ENCODE data around the gene ZP3. TPM values are rescaled to one million over a fixed set of nuclear protein-coding genes. Genes with fewer than 3 reads are reported as not detected.
A peak's percentile ranks its signal among the peaks of the same experiment; 100 is the strongest.
"Not testable (repeated sequence)": the region's sequence is repeated elsewhere in the genome, so short reads cannot be mapped to it uniquely, and the experiment has no call there.

Gene ZP3
- 1 to 10 TPM; 1.5 to 2.0 TPM for total RNA-seq
- 1 to 10 TPM in 1 of 2 donors, under 1 TPM in 1; 0.38 to 3.2 TPM for polyA plus RNA-seq
- long read RNA-seq, donor 1, partial matches to known transcripts: 0 of 5 reads
- long read RNA-seq, donor 1, other reads (novel, unspliced or antisense): 5 of 5 reads
- long read RNA-seq, donor 2, partial matches to known transcripts: 0 of 2 reads
- long read RNA-seq, donor 2, other reads (novel, unspliced or antisense): 1 of 2 reads

GRCh38 chr7:76424413-76425111, at the start of gene ZP3:
Gene ZP3, plus strand, starts transcription at chr7:76424950. Its CDS starts 15 bp downstream, at chr7:76424965.
- H3K4me1 ChIP-seq (ENCODE audit: control insufficient read depth in 1 of 2, insufficient read depth in 2 of 2, low read length in 2 of 2): no peaks in the 10 kb centered on the region
- H3K36me3 ChIP-seq (ENCODE audit: control insufficient read depth in 1 of 2, insufficient read depth in 2 of 2, low read length in 1 of 2): no peaks in the 10 kb centered on the region
- H3K4me3 ChIP-seq (ENCODE audit: low read length in 2 of 2): no peak within 1 kb of the TSS
- DNase-seq (peak in 1 of 2 donors; percentile 21), ATAC-seq (ENCODE audit: low FRiP score) (no peak)
- 88 to 92% methylated on average over 10 of the region's 10 CpGs for WGBS, 2 donors
- H3K9me3 ChIP-seq (ENCODE audit: control insufficient read depth, low read length): no peaks in the 10 kb centered on the region
- intact Hi-C loops (cut with DNase I): no loop called here
- H3K27ac ChIP-seq (ENCODE audit: low read depth in 1 of 2, low read length in 2 of 2): no peak within 1 kb of the TSS
- no peaks in the 10 kb centered on the region for H3K27me3 ChIP-seq (ENCODE audit: control insufficient read depth in 1 of 2, insufficient read depth in 2 of 2, low read length in 1 of 2)

DNA sequence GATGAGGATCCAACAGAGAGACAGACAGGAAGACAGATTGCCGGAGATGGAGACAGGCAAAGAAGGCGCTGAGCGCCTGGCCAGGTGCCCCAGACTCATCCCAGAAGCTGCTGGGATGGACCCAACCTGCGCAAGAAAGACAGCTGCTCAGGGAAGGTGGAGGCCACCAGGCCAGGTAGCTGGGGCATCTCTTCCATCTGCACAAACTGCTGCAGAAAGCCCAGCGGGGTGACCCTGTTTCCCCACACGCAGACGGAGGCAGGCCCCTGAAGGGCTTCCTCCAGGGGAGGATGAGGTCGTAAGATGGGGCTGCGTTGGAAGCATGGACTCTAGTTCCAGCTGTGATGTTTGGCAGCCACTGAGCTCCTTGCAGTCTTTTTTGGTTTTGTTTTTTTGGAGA, 49.5 kb upstream of the ZP3 start:
- Histone ChIP-seq H3K9me3 (ENCODE audit: control insufficient read depth, low read length) (no peaks in the 10 kb centered on the region), H3K4me3 (ENCODE audit: low read length in 2 of 2) (no peak overlapping the region), H3K4me1 (ENCODE audit: control insufficient read depth in 1 of 2, insufficient read depth in 2 of 2, low read length in 2 of 2) (no peaks in the 10 kb centered on the region), H3K27ac (ENCODE audit: low read depth in 1 of 2, low read length in 2 of 2) (no peak overlapping the region), H3K36me3 (ENCODE audit: control insufficient read depth in 1 of 2, insufficient read depth in 2 of 2, low read length in 1 of 2) (no peaks in the 10 kb centered on the region), H3K27me3 (ENCODE audit: control insufficient read depth in 1 of 2, insufficient read depth in 2 of 2, low read length in 1 of 2) (no peaks in the 10 kb centered on the region)
- DNase-seq (peak in 1 of 2 donors; percentile 54), ATAC-seq (ENCODE audit: low FRiP score) (no peak)
- 84 to 91% methylated on average over 9 of the region's 9 CpGs for WGBS, 2 donors
- intact Hi-C loops (cut with DNase I): no loop called here

GRCh38 chr7:76377186-76377918, 47.4 kb upstream of the ZP3 start:
- Histone ChIP-seq H3K4me1 (ENCODE audit: control insufficient read depth in 1 of 2, insufficient read depth in 2 of 2, low read length in 2 of 2) (no peaks in the 10 kb centered on the region), H3K27me3 (ENCODE audit: control insufficient read depth in 1 of 2, insufficient read depth in 2 of 2, low read length in 1 of 2) (no peaks in the 10 kb centered on the region), H3K4me3 (ENCODE audit: low read length in 2 of 2) (no peak overlapping the region), H3K9me3 (ENCODE audit: control insufficient read depth, low read length) (no peaks in the 10 kb centered on the region), H3K36me3 (ENCODE audit: control insufficient read depth in 1 of 2, insufficient read depth in 2 of 2, low read length in 1 of 2) (no peaks in the 10 kb centered on the region), H3K27ac (ENCODE audit: low read depth in 1 of 2, low read length in 2 of 2) (peak overlapping the region in 1 of 2 donors; percentile 29)
- WGBS, 2 donors: 49 to 52% methylated on average over 9 of the region's 9 CpGs
- ATAC-seq (ENCODE audit: low FRiP score) (no peak), DNase-seq (no peak)
- intact Hi-C loops (cut with DNase I): no loop called here

GRCh38 chr7:76380623-76380966, 44.2 kb upstream of the ZP3 start:
- 9 to 10% methylated on average over 7 of the region's 7 CpGs for WGBS, 2 donors
- H3K36me3 ChIP-seq (ENCODE audit: control insufficient read depth in 1 of 2, insufficient read depth in 2 of 2, low read length in 1 of 2): no peaks in the 10 kb centered on the region
- intact Hi-C loops (cut with DNase I): no loop called here

DNA sequence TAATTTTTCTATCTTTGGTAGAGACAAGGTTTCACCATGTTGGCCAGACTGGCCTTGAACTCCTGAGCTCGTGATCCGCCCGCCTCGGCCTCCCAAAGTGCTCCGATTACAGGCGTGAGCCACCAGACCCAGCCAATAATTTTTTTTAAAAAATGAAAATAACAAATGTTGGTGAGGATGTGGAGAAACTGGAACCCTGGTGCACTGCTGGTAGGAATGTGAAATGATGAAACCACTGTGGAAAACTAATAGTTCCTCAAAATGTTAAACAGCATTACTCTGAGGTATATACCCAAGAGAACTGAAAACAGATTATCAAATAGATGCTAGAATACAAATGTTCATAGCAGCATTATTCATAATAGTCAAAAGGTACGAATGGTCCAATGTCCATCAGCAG, 42.9 kb upstream of the ZP3 start:
- Histone ChIP-seq H3K36me3 (ENCODE audit: control insufficient read depth in 1 of 2, insufficient read depth in 2 of 2, low read length in 1 of 2) (no peaks in the 10 kb centered on the region), H3K4me3 (ENCODE audit: low read length in 2 of 2) (no peak overlapping the region), H3K27me3 (ENCODE audit: control insufficient read depth in 1 of 2, insufficient read depth in 2 of 2, low read length in 1 of 2) (no peaks in the 10 kb centered on the region), H3K4me1 (ENCODE audit: control insufficient read depth in 1 of 2, insufficient read depth in 2 of 2, low read length in 2 of 2) (no peaks in the 10 kb centered on the region), H3K9me3 (ENCODE audit: control insufficient read depth, low read length) (no peaks in the 10 kb centered on the region), H3K27ac (ENCODE audit: low read depth in 1 of 2, low read length in 2 of 2) (no peak overlapping the region)
- WGBS, 2 donors: 96 to 97% methylated on average over 7 of the region's 7 CpGs
- intact Hi-C loops (cut with DNase I): no loop called here
- DNase-seq (no peak), ATAC-seq (ENCODE audit: low FRiP score) (no peak)

More at GRCh38 chr7:76380623-76380966, 44.2 kb upstream of the ZP3 start:
- ATAC-seq (ENCODE audit: low FRiP score) (no peak), DNase-seq (no peak)
- no peak overlapping the region for H3K4me3 ChIP-seq (ENCODE audit: low read length in 2 of 2)
- H3K27me3 ChIP-seq (ENCODE audit: control insufficient read depth in 1 of 2, insufficient read depth in 2 of 2, low read length in 1 of 2): no peaks in the 10 kb centered on the region
- H3K4me1 ChIP-seq (ENCODE audit: control insufficient read depth in 1 of 2, insufficient read depth in 2 of 2, low read length in 2 of 2): no peaks in the 10 kb centered on the region
- H3K9me3 ChIP-seq (ENCODE audit: control insufficient read depth, low read length): no peaks in the 10 kb centered on the region
- peak overlapping the region; percentile 63 to 96 for H3K27ac ChIP-seq (ENCODE audit: low read depth in 1 of 2, low read length in 2 of 2)

DNA sequence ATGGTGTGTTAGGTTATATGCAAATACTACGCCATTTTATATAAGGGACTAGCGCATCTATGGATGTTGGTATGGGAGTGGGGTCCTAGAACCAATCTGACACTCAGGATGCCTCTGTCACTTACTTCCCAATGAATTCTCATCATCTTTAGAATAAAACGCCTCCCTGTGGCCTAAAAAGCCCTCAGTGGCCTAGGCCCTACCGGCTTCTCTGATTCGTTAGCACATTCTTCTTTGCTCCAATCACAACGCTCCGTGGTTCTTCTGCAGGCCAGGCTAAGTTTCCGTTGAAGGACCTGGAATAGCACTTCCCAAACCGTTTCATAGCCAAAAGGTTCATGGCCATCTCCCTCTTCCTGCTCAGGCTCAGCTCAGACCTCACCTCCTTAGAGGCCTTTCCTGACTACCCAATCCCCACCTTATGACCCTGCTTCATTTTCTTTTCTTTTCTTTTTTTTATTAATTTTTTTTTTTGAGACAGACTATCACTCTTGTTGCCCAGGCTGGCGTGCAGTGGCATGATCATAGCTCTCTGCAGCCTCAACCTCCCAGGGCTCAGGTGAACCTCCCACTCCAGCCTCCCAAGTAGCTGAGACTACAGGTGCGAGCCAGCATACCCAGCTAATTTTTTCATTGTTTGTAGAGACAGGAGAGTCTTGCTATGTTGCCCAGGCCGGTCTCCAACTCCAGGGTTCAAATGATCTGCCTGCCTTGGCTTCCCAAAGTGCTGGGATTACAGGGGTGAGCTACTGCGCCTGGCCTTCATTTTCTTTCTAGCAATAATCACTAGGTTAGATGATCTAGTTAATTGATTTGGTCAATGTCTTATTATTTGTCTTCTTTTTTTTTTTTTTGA, 41.4 kb upstream of the ZP3 start:
- no peak for ATAC-seq (ENCODE audit: low FRiP score)

GRCh38 chr7:76386691-76387260, 38.0 kb upstream of the ZP3 start:
- Histone ChIP-seq H3K27me3 (ENCODE audit: control insufficient read depth in 1 of 2, insufficient read depth in 2 of 2, low read length in 1 of 2) (no peaks in the 10 kb centered on the region), H3K36me3 (ENCODE audit: control insufficient read depth in 1 of 2, insufficient read depth in 2 of 2, low read length in 1 of 2) (no peaks in the 10 kb centered on the region), H3K9me3 (ENCODE audit: control insufficient read depth, low read length) (no peaks in the 10 kb centered on the region), H3K4me1 (ENCODE audit: control insufficient read depth in 1 of 2, insufficient read depth in 2 of 2, low read length in 2 of 2) (no peaks in the 10 kb centered on the region), H3K27ac (ENCODE audit: low read depth in 1 of 2, low read length in 2 of 2) (no peak overlapping the region), H3K4me3 (ENCODE audit: low read length in 2 of 2) (no peak overlapping the region)
- no peak for DNase-seq
- 74 to 75% methylated on average over 11 of the region's 11 CpGs for WGBS, 2 donors
- no peak for ATAC-seq (ENCODE audit: low FRiP score)
- intact Hi-C loops (cut with DNase I): no loop called here

More for the DNA sequence above, 41.4 kb upstream of the ZP3 start:
- Histone ChIP-seq H3K4me1 (ENCODE audit: control insufficient read depth in 1 of 2, insufficient read depth in 2 of 2, low read length in 2 of 2) (no peaks in the 10 kb centered on the region), H3K27ac (ENCODE audit: low read depth in 1 of 2, low read length in 2 of 2) (no peak overlapping the region), H3K27me3 (ENCODE audit: control insufficient read depth in 1 of 2, insufficient read depth in 2 of 2, low read length in 1 of 2) (no peaks in the 10 kb centered on the region), H3K9me3 (ENCODE audit: control insufficient read depth, low read length) (no peaks in the 10 kb centered on the region), H3K36me3 (ENCODE audit: control insufficient read depth in 1 of 2, insufficient read depth in 2 of 2, low read length in 1 of 2) (no peaks in the 10 kb centered on the region), H3K4me3 (ENCODE audit: low read length in 2 of 2) (no peak overlapping the region)
- 79 to 84% methylated on average over 13 of the region's 13 CpGs for WGBS, 2 donors
- DNase-seq: no peak
- intact Hi-C loops (cut with DNase I): no loop called here

DNA sequence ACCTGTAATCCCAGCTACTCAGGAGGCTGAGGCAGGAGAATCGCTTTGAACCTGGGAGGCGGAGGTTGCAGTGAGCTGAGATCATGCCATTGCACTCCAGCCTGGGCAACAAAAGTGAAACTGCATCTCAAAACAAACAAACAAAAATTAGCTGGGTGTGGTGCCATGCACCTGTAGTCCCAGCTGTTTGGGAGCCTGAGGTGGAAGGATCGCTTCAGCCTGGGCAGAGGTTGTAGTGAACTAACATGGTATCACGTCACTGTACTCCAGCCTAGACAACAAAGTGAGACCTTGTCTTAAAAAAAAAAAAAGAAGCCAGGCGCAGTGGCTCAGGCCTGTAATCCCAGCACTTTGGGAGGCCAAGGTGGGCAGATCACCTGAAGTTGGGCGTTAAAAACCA, 37.0 kb upstream of the ZP3 start:
- ATAC-seq (ENCODE audit: low FRiP score): not testable (repeated sequence)

More for the DNA sequence above, 37.0 kb upstream of the ZP3 start:
- 95 to 96% methylated on average over 6 of the region's 6 CpGs for WGBS, 2 donors
- DNase-seq; H3K4me3 ChIP-seq (ENCODE audit: low read length in 2 of 2); H3K9me3 ChIP-seq (ENCODE audit: control insufficient read depth, low read length); H3K27ac ChIP-seq (ENCODE audit: low read depth in 1 of 2, low read length in 2 of 2); intact Hi-C loops (cut with DNase I); H3K36me3 ChIP-seq (ENCODE audit: control insufficient read depth in 1 of 2, insufficient read depth in 2 of 2, low read length in 1 of 2); H3K27me3 ChIP-seq (ENCODE audit: control insufficient read depth in 1 of 2, insufficient read depth in 2 of 2, low read length in 1 of 2); H3K4me1 ChIP-seq (ENCODE audit: control insufficient read depth in 1 of 2, insufficient read depth in 2 of 2, low read length in 2 of 2): not testable (repeated sequence)

Data from aorta (tissue), 5 donors.